ENCODE data around the gene KCNMB2.
"Not testable (repeated sequence)": the region's sequence is repeated elsewhere in the genome, so short reads cannot be mapped to it uniquely, and the experiment has no call there.

Gene KCNMB2

GRCh38 chr3:178706411-178706810 is 170.2 kb downstream of the KCNMB2 start:
- DNase-seq = no peak

GRCh38 chr3:178707311-178708031 is 171.2 kb downstream of the KCNMB2 start:
- DNase-seq = peak in 1 of 2 experiments; percentile 62

GRCh38 chr3:178709051-178709450 is 172.8 kb downstream of the KCNMB2 start:
- peak in 1 of 2 experiments; percentile 59 for DNase-seq

GRCh38 chr3:178711753-178712152 is 175.5 kb downstream of the KCNMB2 start:
- DNase-seq = no peak

- DNase-seq = peak in 1 of 2 experiments; percentile 65
Observed at GRCh38 chr3:178712247-178712646, 176.0 kb downstream of the KCNMB2 start.

- DNase-seq = no peak
Observed at GRCh38 chr3:178714925-178715832, 178.9 kb downstream of the KCNMB2 start.

GRCh38 chr3:178718995-178719635 is 182.9 kb downstream of the KCNMB2 start:
- DNase-seq = no peak

GRCh38 chr3:178732824-178733223 is 196.6 kb downstream of the KCNMB2 start:
- no peak for DNase-seq

GRCh38 chr3:178735032-178735674 is 198.9 kb downstream of the KCNMB2 start:
- no peak for DNase-seq

- DNase-seq = no peak
Observed at GRCh38 chr3:178736300-178736699, 200.1 kb downstream of the KCNMB2 start.

GRCh38 chr3:178739720-178740119 is 203.5 kb downstream of the KCNMB2 start:
- no peak for DNase-seq

- no peak for DNase-seq
Observed at GRCh38 chr3:178741020-178741419, 204.8 kb downstream of the KCNMB2 start.

GRCh38 chr3:178743297-178743696 is 207.1 kb downstream of the KCNMB2 start:
- no peak for DNase-seq

GRCh38 chr3:178745861-178746655 is 209.8 kb downstream of the KCNMB2 start:
- DNase-seq = not testable (repeated sequence)

- DNase-seq = no peak
Observed at GRCh38 chr3:178748874-178749273, 212.6 kb downstream of the KCNMB2 start.

GRCh38 chr3:178749471-178749870 is 213.2 kb downstream of the KCNMB2 start:
- no peak for DNase-seq

GRCh38 chr3:178750639-178751300 is 214.5 kb downstream of the KCNMB2 start:
- DNase-seq = no peak

- DNase-seq = no peak
Observed at GRCh38 chr3:178752843-178753242, 216.6 kb downstream of the KCNMB2 start.

- peak; percentile 44 to 75 for DNase-seq
Observed at GRCh38 chr3:178754852-178755510, 218.7 kb downstream of the KCNMB2 start.

GRCh38 chr3:178761024-178761423 is 224.8 kb downstream of the KCNMB2 start:
- DNase-seq = no peak

- DNase-seq = no peak
Observed at GRCh38 chr3:178761461-178761860, 225.2 kb downstream of the KCNMB2 start.

All from NCI-H2081 (cell line).